HEK293 (cell line): ENCODE measurements around the gene LIME1.
"Not testable (repeated sequence)": the region's sequence is repeated elsewhere in the genome, so short reads cannot be mapped to it uniquely, and the experiment has no call there.

ENCODE experiments used
- CTCF ChIA-PET: fragments of 350-600 bp; formaldehyde crosslinking; extraction: SDS; loops from one replicate; lab custom pipeline; 2021; ENCODE audit warnings: antibody characterized with exemption; lab: Yijun Ruan, JAX
- POLR2A ChIA-PET: fragments of 300-600 bp; formaldehyde crosslinking; extraction: SDS; loops from one replicate; lab custom pipeline; 2020; ENCODE audit warnings: antibody characterized with exemption, inconsistent platforms; lab: Yijun Ruan, JAX
- H3K27ac ChIP-seq: fragments of 200-500 bp; sonication (Bioruptor generic); 2 replicates; pipeline ENCODE4 v1.5.1; 2014; ENCODE audit warnings: low read depth, low read length, control low read depth, inconsistent platforms; ENCODE audit errors: extremely low read depth
- H3K36me3 ChIP-seq, 2 experiments: fragments of 200-500 bp in 1 of 2; sonication (Bioruptor generic) in 1 of 2; 1 replicate in 1 of 2; 2 replicates in 1 of 2; pipeline ENCODE4 v1.5.1; 2014 to 2017; ENCODE audit warnings: inconsistent platforms in 2 of 2, low read length in 2 of 2; ENCODE audit not compliant: control insufficient read depth in 2 of 2, insufficient read depth in 1 of 2
- H3K4me1 ChIP-seq: fragments of 200-500 bp; sonication (Bioruptor generic); 2 replicates; pipeline ENCODE4 v1.5.1; 2014; ENCODE audit warnings: mild to moderate bottlenecking, low read length, inconsistent platforms; ENCODE audit not compliant: control insufficient read depth, insufficient read depth
- H3K4me3 ChIP-seq: 2 replicates; pipeline ENCODE4 v1.5.1; 2011; ENCODE audit warnings: low read depth, mild to moderate bottlenecking, control low read depth, low read length, moderate library complexity
- H3K9me3 ChIP-seq: fragments of 200-500 bp; sonication (Bioruptor generic); 2 replicates; pipeline ENCODE4 v1.5.1; 2014; ENCODE audit warnings: low read depth, low read length, inconsistent platforms; ENCODE audit not compliant: control insufficient read depth, insufficient read depth
- ATF2 ChIP-seq: fragments of 450-650 bp; formaldehyde crosslinking; IDR thresholded peaks from 2 replicates; pipeline ENCODE4 v1.5.1; 2016; ENCODE audit warnings: missing biosample characterization, missing genetic modification characterization, low read depth
- EGR2 ChIP-seq: fragments of 450-650 bp; formaldehyde crosslinking; IDR thresholded peaks from 2 replicates; pipeline ENCODE4 v1.5.1; 2016; ENCODE audit warnings: low read depth, missing biosample characterization, missing genetic modification characterization
- KLF17 ChIP-seq: fragments of 450-650 bp; formaldehyde crosslinking; IDR thresholded peaks from 2 replicates; pipeline ENCODE4 v1.5.1; 2016; ENCODE audit warnings: missing biosample characterization, missing genetic modification characterization
- KLF7 ChIP-seq: fragments of 450-650 bp; formaldehyde crosslinking; IDR thresholded peaks from 2 replicates; pipeline ENCODE4 v1.5.1; 2016; ENCODE audit warnings: missing biosample characterization, missing genetic modification characterization, borderline replicate concordance
- OSR2 ChIP-seq: fragments of 450-650 bp; formaldehyde crosslinking; IDR thresholded peaks from 2 replicates; pipeline ENCODE4 v1.5.1; 2016; ENCODE audit warnings: missing biosample characterization, missing genetic modification characterization
- PRDM10 ChIP-seq: fragments of 450-650 bp; formaldehyde crosslinking; IDR thresholded peaks from 2 replicates; pipeline ENCODE4 v1.5.1; 2016; ENCODE audit warnings: missing biosample characterization, missing genetic modification characterization
- WT1 ChIP-seq: fragments of 450-650 bp; formaldehyde crosslinking; IDR thresholded peaks from 2 replicates; pipeline ENCODE4 v1.5.1; 2016; ENCODE audit warnings: missing biosample characterization, missing genetic modification characterization
- YY1 ChIP-seq: fragments of 450-650 bp; formaldehyde crosslinking; IDR thresholded peaks from 2 replicates; pipeline ENCODE4 v1.5.1; 2018; ENCODE audit warnings: missing biosample characterization, missing genetic modification characterization
- ZBTB49 ChIP-seq: fragments of 450-650 bp; formaldehyde crosslinking; IDR thresholded peaks from 2 replicates; pipeline ENCODE4 v1.5.1; 2016; ENCODE audit warnings: missing biosample characterization, missing genetic modification characterization, low read depth
- ZNF133 ChIP-seq: fragments of 450-650 bp; formaldehyde crosslinking; IDR thresholded peaks from 2 replicates; pipeline ENCODE4 v1.5.1; 2016; ENCODE audit warnings: missing biosample characterization, missing genetic modification characterization
- ZNF248 ChIP-seq: fragments of 450-650 bp; formaldehyde crosslinking; IDR thresholded peaks from 2 replicates; pipeline ENCODE4 v1.5.1; 2017; ENCODE audit warnings: missing biosample characterization, missing genetic modification characterization
- ZNF48 ChIP-seq: fragments of 450-650 bp; formaldehyde crosslinking; IDR thresholded peaks from 2 replicates; pipeline ENCODE4 v1.5.1; 2016; ENCODE audit warnings: missing biosample characterization, missing genetic modification characterization
- ZNF639 ChIP-seq: fragments of 450-650 bp; formaldehyde crosslinking; IDR thresholded peaks from 2 replicates; pipeline ENCODE4 v1.5.1; 2016; ENCODE audit warnings: missing biosample characterization, missing genetic modification characterization

Gene LIME1

GRCh38 chr20:63722967-63723622 is 13.4 kb upstream of the LIME1 start:
- peaks cover 11 to 43% of the 10 kb centered on the region in 2 experiments; a peak in 2 of 3 replicates for H3K36me3 ChIP-seq
- H3K4me1 ChIP-seq, H3K9me3 ChIP-seq, H3K4me3 ChIP-seq, CTCF ChIA-PET, H3K27ac ChIP-seq: not testable (repeated sequence)
- POLR2A ChIA-PET = interaction anchor here (0.6 to 1.1 kb wide), 2 partner anchors 15 to 71 kb away, joined by 3 to 5 read pairs; partner anchors contain the start of genes ARFRP1 and ZGPAT
- TF ChIP-seq WT1 = peak; percentile 100
- peak; percentile 96 for TF ChIP-seq KLF17 (tag by site-specific recombination)
- peak; percentile 44 for TF ChIP-seq PRDM10 (tag by site-specific recombination)

GRCh38 chr20:63730189-63730733 is 6.2 kb upstream of the LIME1 start:
- H3K27ac ChIP-seq, H3K4me3 ChIP-seq, POLR2A ChIA-PET, H3K4me1 ChIP-seq, CTCF ChIA-PET, H3K9me3 ChIP-seq: not testable (repeated sequence)
- peaks cover 4 to 58% of the 10 kb centered on the region in 2 experiments; a peak in 2 of 3 replicates for H3K36me3 ChIP-seq

GRCh38 chr20:63731410-63731809 is 5.1 kb upstream of the LIME1 start:
- TF ChIP-seq ZNF248 (tag by site-specific recombination) (no peak), KLF7 (tag by site-specific recombination) (no peak), ZNF133 (tag by site-specific recombination) (0 out of 2 replicates have a peak, but pooled peaks have one; percentile 33)
- no peaks in the 10 kb centered on the region for H3K4me1 ChIP-seq
- H3K9me3 ChIP-seq = no peaks in the 10 kb centered on the region
- H3K27ac ChIP-seq = no peak overlapping the region
- peaks cover 4 to 69% of the 10 kb centered on the region in 2 experiments; a peak in 2 of 3 replicates for H3K36me3 ChIP-seq
- H3K4me3 ChIP-seq = no peak overlapping the region
- CTCF ChIA-PET = no interaction called here
- POLR2A ChIA-PET = no interaction called here

GRCh38 chr20:63732118-63733095 is 4.1 kb upstream of the LIME1 start:
- POLR2A ChIA-PET = no interaction called here
- H3K36me3 ChIP-seq = peaks cover 0 to 72% of the 10 kb centered on the region in 2 experiments; a peak in 2 of 3 replicates
- H3K27ac ChIP-seq = no peak overlapping the region
- no peak overlapping the region for H3K4me3 ChIP-seq
- H3K9me3 ChIP-seq = no peaks in the 10 kb centered on the region
- H3K4me1 ChIP-seq = no peaks in the 10 kb centered on the region
- CTCF ChIA-PET = no interaction called here
- TF ChIP-seq ATF2 (tag by site-specific recombination) (no peak), ZNF639 (no peak), ZNF48 (no peak), YY1 (tag by site-specific recombination) (no peak), ZBTB49 (no peak), OSR2 (no peak), EGR2 (tag by site-specific recombination) (peak; percentile 92)
